ENCODE data around the gene ACADSB. TPM values are rescaled to one million over a fixed set of nuclear protein-coding genes. Genes with fewer than 3 reads are reported as not detected.

Gene ACADSB
- polyA plus RNA-seq, 1 of the 3 experiments (the other 2 are of a cell fraction) = 5.9 TPM

DNA sequence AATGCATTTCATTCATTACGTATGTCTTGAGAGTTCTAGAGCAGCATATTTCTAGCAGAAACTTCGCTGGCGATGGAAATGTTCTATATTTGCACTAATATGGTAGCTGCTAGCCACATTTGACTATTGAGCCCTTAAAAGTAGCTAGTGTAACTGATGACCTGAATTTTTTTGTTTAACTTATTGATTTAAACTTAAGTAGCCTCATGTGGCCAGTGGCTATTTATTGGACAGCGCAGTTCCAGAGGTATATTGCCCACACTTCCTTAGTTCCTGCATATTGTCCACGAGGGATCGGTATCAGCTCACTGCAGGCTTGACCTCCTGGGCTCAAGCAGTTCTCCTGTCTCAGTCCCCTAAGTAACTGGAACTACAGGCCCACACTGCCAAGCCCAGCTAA, 24.9 kb upstream of the ACADSB start:
- no peak overlapping the region for H2AFZ ChIP-seq (ENCODE audit: low read depth)
- H3K4me2 ChIP-seq = no peak overlapping the region
- H4K20me1 ChIP-seq (ENCODE audit: insufficient read depth) = no peaks in the 10 kb centered on the region
- H3K79me2 ChIP-seq (ENCODE audit: insufficient read depth) = no peaks in the 10 kb centered on the region
- no peak overlapping the region for H3K27ac ChIP-seq (ENCODE audit: low read depth in 2 of 2, low read length in 1 of 2)
- CTCF ChIA-PET = interaction anchor here (0.6 to 3.5 kb wide), 4 partner anchors 11 to 277 kb away, joined by 3 to 15 read pairs (median 4); no protein-coding TSS in a partner anchor
- 96% methylated on average over 6 of the region's 6 CpGs for WGBS (ENCODE audit: low lambda C conversion rate)
- no peak overlapping the region for H3K9ac ChIP-seq
- no peaks in the 10 kb centered on the region for H3K9me2 ChIP-seq
- no peak for DNase-seq
- POLR2A ChIA-PET = no interaction called here
- H3K9me3 ChIP-seq = no peaks in the 10 kb centered on the region
- H3K36me3 ChIP-seq (replicated peaks in 1 of 2; ENCODE audit: control insufficient read depth in 1 of 2, insufficient read depth in 2 of 2, low read length in 1 of 2) = peaks cover 12 to 26% of the 10 kb centered on the region in 2 experiments
- TF ChIP-seq, protein P1, sequence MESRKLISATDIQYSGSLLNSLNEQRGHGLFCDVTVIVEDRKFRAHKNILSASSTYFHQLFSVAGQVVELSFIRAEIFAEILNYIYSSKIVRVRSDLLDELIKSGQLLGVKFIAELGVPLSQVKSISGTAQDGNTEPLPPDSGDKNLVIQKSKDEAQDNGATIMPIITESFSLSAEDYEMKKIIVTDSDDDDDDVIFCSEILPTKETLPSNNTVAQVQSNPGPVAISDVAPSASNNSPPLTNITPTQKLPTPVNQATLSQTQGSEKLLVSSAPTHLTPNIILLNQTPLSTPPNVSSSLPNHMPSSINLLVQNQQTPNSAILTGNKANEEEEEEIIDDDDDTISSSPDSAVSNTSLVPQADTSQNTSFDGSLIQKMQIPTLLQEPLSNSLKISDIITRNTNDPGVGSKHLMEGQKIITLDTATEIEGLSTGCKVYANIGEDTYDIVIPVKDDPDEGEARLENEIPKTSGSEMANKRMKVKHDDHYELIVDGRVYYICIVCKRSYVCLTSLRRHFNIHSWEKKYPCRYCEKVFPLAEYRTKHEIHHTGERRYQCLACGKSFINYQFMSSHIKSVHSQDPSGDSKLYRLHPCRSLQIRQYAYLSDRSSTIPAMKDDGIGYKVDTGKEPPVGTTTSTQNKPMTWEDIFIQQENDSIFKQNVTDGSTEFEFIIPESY (IDR thresholded peaks at IDR 0.05; ENCODE audit: borderline replicate concordance, low read depth) = no peak
- no peak for TF ChIP-seq SIN3A (IDR thresholded peaks at IDR 0.05; ENCODE audit: borderline replicate concordance, low read depth, low read length)
- no peak for TF ChIP-seq RCOR1 (IDR thresholded peaks at IDR 0.05; ENCODE audit: low read length)
- no peak for TF ChIP-seq EP300 (IDR thresholded peaks at IDR 0.05; ENCODE audit: borderline replicate concordance in 1 of 2, low read depth in 1 of 2, low read length in 1 of 2)
- no peak for TF ChIP-seq TAF1 (IDR thresholded peaks at IDR 0.05; ENCODE audit: borderline replicate concordance, low read depth, low read length)
- TF ChIP-seq, protein P2, sequence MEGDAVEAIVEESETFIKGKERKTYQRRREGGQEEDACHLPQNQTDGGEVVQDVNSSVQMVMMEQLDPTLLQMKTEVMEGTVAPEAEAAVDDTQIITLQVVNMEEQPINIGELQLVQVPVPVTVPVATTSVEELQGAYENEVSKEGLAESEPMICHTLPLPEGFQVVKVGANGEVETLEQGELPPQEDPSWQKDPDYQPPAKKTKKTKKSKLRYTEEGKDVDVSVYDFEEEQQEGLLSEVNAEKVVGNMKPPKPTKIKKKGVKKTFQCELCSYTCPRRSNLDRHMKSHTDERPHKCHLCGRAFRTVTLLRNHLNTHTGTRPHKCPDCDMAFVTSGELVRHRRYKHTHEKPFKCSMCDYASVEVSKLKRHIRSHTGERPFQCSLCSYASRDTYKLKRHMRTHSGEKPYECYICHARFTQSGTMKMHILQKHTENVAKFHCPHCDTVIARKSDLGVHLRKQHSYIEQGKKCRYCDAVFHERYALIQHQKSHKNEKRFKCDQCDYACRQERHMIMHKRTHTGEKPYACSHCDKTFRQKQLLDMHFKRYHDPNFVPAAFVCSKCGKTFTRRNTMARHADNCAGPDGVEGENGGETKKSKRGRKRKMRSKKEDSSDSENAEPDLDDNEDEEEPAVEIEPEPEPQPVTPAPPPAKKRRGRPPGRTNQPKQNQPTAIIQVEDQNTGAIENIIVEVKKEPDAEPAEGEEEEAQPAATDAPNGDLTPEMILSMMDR (IDR thresholded peaks at IDR 0.05) = no peak
- no peak for TF ChIP-seq GABPA (IDR thresholded peaks at IDR 0.05; ENCODE audit: low read depth)
- no peak for TF ChIP-seq ELF1 (IDR thresholded peaks at IDR 0.05)
- TF ChIP-seq, protein P3, sequence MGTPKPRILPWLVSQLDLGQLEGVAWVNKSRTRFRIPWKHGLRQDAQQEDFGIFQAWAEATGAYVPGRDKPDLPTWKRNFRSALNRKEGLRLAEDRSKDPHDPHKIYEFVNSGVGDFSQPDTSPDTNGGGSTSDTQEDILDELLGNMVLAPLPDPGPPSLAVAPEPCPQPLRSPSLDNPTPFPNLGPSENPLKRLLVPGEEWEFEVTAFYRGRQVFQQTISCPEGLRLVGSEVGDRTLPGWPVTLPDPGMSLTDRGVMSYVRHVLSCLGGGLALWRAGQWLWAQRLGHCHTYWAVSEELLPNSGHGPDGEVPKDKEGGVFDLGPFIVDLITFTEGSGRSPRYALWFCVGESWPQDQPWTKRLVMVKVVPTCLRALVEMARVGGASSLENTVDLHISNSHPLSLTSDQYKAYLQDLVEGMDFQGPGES (IDR thresholded peaks at IDR 0.05; ENCODE audit: low read depth, low read length) = no peak
- TF ChIP-seq RXRA (IDR thresholded peaks at IDR 0.05; ENCODE audit: borderline replicate concordance, low read depth) = no peak
- no peak for TF ChIP-seq JUND (IDR thresholded peaks at IDR 0.05)
- H3K27me3 ChIP-seq (ENCODE audit: insufficient read depth) = no peaks in the 10 kb centered on the region
- no peak overlapping the region for H3K4me3 ChIP-seq (ENCODE audit: low read depth in 2 of 2, low read length in 1 of 2)
- H3K4me1 ChIP-seq (ENCODE audit: control insufficient read depth in 1 of 2, insufficient read depth in 2 of 2, low read depth in 1 of 2, low read length in 1 of 2) = peaks cover 4 to 6% of the 10 kb centered on the region in 2 experiments; a peak in 2 of 4 replicates
- peaks cover 10% of the 10 kb centered on the region for H3F3A ChIP-seq (replicated peaks; ENCODE audit: insufficient read depth)

DNA sequence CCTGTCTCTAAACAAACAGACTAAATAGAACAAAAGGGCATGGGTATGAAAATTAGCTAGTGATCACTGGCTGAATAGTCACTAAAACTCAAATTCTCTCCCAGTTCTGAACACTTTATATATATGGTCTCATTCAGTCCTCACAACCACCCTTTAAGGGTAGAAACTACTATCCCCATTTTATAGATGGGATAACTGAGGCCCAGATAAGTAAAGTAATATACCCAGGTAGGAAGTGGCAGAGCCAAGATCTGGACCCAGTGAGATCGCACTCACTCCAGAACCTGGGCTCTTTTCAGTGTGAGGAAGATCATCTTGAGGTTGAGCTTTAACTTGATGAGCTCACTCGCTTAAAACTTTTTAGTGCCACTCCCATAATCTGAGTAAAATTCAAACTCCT, 24.1 kb upstream of the ACADSB start:
- no peaks in the 10 kb centered on the region for H3K9me3 ChIP-seq
- no peak overlapping the region for H3K4me2 ChIP-seq
- no peak for DNase-seq
- no peaks in the 10 kb centered on the region for H3K9me2 ChIP-seq
- peaks cover 12 to 28% of the 10 kb centered on the region in 2 experiments for H3K36me3 ChIP-seq (replicated peaks in 1 of 2; ENCODE audit: control insufficient read depth in 1 of 2, insufficient read depth in 2 of 2, low read length in 1 of 2)
- no peaks in the 10 kb centered on the region for H3K27me3 ChIP-seq (ENCODE audit: insufficient read depth)
- H3K4me3 ChIP-seq (ENCODE audit: low read depth in 2 of 2, low read length in 1 of 2) = no peak overlapping the region
- WGBS (ENCODE audit: low lambda C conversion rate) = 88% methylated on average over 2 of the region's 2 CpGs
- no peak overlapping the region for H3K27ac ChIP-seq (ENCODE audit: low read depth in 2 of 2, low read length in 1 of 2)
- TF ChIP-seq TCF12 (IDR thresholded peaks at IDR 0.05) (no peak), GATA2 (CRISPR knock-in tag; IDR thresholded peaks at IDR 0.05) (no peak), FOXM1 (IDR thresholded peaks at IDR 0.05; ENCODE audit: low read depth) (no peak), YY1 (IDR thresholded peaks at IDR 0.05; ENCODE audit: low read depth) (no peak), EZH2phosphoT487 (IDR thresholded peaks at IDR 0.05; ENCODE audit: borderline replicate concordance, low read depth) (no peak), NRF1 (IDR thresholded peaks at IDR 0.05; ENCODE audit: low read depth, low read length) (no peak), MEF2A (IDR thresholded peaks at IDR 0.05; ENCODE audit: borderline replicate concordance, low read depth) (no peak), MXI1 (IDR thresholded peaks at IDR 0.05; ENCODE audit: low read depth, low read length) (no peak), POLR2AphosphoS5 (IDR thresholded peaks at IDR 0.05; ENCODE audit: low read depth, low read length) (no peak), TAF1 (IDR thresholded peaks at IDR 0.05; ENCODE audit: borderline replicate concordance, low read depth, low read length) (no peak), JUND (IDR thresholded peaks at IDR 0.05) (no peak)
- TF ChIP-seq, protein P4, sequence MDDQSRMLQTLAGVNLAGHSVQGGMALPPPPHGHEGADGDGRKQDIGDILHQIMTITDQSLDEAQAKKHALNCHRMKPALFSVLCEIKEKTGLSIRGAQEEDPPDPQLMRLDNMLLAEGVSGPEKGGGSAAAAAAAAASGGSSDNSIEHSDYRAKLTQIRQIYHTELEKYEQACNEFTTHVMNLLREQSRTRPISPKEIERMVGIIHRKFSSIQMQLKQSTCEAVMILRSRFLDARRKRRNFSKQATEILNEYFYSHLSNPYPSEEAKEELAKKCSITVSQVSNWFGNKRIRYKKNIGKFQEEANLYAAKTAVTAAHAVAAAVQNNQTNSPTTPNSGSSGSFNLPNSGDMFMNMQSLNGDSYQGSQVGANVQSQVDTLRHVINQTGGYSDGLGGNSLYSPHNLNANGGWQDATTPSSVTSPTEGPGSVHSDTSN (IDR thresholded peaks at IDR 0.05) = no peak
- TF ChIP-seq, protein P5, sequence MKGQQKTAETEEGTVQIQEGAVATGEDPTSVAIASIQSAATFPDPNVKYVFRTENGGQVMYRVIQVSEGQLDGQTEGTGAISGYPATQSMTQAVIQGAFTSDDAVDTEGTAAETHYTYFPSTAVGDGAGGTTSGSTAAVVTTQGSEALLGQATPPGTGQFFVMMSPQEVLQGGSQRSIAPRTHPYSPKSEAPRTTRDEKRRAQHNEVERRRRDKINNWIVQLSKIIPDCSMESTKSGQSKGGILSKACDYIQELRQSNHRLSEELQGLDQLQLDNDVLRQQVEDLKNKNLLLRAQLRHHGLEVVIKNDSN (IDR thresholded peaks at IDR 0.05; ENCODE audit: borderline replicate concordance, low read depth) = no peak
- TF ChIP-seq, protein P6, sequence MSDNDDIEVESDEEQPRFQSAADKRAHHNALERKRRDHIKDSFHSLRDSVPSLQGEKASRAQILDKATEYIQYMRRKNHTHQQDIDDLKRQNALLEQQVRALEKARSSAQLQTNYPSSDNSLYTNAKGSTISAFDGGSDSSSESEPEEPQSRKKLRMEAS (IDR thresholded peaks at IDR 0.05; ENCODE audit: low read depth) = no peak
- H2AFZ ChIP-seq (ENCODE audit: low read depth) = no peak overlapping the region
- no peak overlapping the region for H3K9ac ChIP-seq
- H3K79me2 ChIP-seq (ENCODE audit: insufficient read depth) = no peaks in the 10 kb centered on the region
- H3F3A ChIP-seq (replicated peaks; ENCODE audit: insufficient read depth) = peaks cover 10% of the 10 kb centered on the region
- ChIA-PET POLR2A (no interaction called here), CTCF (interaction anchor here (0.9 kb wide), 1 partner anchor 182 kb away, joined by 3 read pairs; no protein-coding TSS in a partner anchor)
- no peaks in the 10 kb centered on the region for H4K20me1 ChIP-seq (ENCODE audit: insufficient read depth)
- peaks cover 2 to 4% of the 10 kb centered on the region in 2 experiments; a peak in 3 of 4 replicates for H3K4me1 ChIP-seq (ENCODE audit: control insufficient read depth in 1 of 2, insufficient read depth in 2 of 2, low read depth in 1 of 2, low read length in 1 of 2)

All from SK-N-SH (cell line).